OCI-LY3 (cell line): ENCODE data around the gene PDLIM5.
"Not testable (repeated sequence)": the region's sequence is repeated elsewhere in the genome, so short reads cannot be mapped to it uniquely, and the experiment has no call there.

Experiments used
- EZH2phosphoT487 ChIP-seq: fragments of 200-600 bp; shearing (Covaris generic); IDR thresholded peaks from 2 replicates; pipeline ENCODE4 v1.6.1; 2018; ENCODE audit warnings: antibody characterized with exemption, mixed run types, low read depth
- TF ChIP-seq, protein P1 (sequence below): fragments of 200-600, 300-600 bp; sonication (generic); IDR thresholded peaks from 2 replicates; pipeline ENCODE4 v1.5.1; 2014; ENCODE audit warnings: antibody characterized with exemption, low read length, low read depth

DNA sequence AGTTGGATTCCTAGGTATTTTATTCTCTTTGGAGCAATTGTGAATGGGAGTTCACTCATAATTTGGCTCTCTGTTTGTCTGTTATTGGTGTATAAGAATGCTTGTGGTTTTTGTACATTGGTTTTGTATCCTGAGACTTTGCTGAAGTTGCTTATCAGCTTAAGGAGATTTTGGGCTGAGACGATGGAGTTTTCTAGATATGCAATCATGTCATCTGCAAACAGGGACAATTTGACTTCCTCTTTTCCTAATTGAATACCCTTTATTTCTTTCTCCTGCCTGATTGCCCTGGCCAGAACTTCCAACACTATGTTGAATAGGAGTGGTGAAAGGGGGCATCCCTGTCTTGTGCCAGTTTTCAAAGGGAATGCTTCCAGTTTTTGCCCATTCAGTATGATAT lies 105.9 kb downstream of the PDLIM5 start:
- TF ChIP-seq, protein P1, sequence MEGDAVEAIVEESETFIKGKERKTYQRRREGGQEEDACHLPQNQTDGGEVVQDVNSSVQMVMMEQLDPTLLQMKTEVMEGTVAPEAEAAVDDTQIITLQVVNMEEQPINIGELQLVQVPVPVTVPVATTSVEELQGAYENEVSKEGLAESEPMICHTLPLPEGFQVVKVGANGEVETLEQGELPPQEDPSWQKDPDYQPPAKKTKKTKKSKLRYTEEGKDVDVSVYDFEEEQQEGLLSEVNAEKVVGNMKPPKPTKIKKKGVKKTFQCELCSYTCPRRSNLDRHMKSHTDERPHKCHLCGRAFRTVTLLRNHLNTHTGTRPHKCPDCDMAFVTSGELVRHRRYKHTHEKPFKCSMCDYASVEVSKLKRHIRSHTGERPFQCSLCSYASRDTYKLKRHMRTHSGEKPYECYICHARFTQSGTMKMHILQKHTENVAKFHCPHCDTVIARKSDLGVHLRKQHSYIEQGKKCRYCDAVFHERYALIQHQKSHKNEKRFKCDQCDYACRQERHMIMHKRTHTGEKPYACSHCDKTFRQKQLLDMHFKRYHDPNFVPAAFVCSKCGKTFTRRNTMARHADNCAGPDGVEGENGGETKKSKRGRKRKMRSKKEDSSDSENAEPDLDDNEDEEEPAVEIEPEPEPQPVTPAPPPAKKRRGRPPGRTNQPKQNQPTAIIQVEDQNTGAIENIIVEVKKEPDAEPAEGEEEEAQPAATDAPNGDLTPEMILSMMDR, result not testable (repeated sequence)
- not testable (repeated sequence) for TF ChIP-seq EZH2phosphoT487
